Transverse colon (tissue), 3 donors: ENCODE data around the gene SLC50A1.

Source experiments
- EP300 ChIP-seq: sonication (generic); formaldehyde crosslinking; IDR thresholded peaks from one replicate; pipeline ENCODE4 v1.6.1; 2017; ENCODE audit warnings: antibody characterized with exemption, low read depth
- TF ChIP-seq, protein P1 (sequence below), 5 experiments: fragments of 200-600 bp in 3 of 5; fragments of 450-650 bp in 2 of 5; sonication (generic) in 3 of 5; IDR thresholded peaks; 1 replicate in 2 of 5; 2 replicates in 3 of 5; pipeline ENCODE4 v1.5.1; 2016 to 2017; ENCODE audit warnings: antibody characterized with exemption in 5 of 5, inconsistent platforms in 3 of 5, mild to moderate bottlenecking in 2 of 5, moderate library complexity in 1 of 5

DNA sequence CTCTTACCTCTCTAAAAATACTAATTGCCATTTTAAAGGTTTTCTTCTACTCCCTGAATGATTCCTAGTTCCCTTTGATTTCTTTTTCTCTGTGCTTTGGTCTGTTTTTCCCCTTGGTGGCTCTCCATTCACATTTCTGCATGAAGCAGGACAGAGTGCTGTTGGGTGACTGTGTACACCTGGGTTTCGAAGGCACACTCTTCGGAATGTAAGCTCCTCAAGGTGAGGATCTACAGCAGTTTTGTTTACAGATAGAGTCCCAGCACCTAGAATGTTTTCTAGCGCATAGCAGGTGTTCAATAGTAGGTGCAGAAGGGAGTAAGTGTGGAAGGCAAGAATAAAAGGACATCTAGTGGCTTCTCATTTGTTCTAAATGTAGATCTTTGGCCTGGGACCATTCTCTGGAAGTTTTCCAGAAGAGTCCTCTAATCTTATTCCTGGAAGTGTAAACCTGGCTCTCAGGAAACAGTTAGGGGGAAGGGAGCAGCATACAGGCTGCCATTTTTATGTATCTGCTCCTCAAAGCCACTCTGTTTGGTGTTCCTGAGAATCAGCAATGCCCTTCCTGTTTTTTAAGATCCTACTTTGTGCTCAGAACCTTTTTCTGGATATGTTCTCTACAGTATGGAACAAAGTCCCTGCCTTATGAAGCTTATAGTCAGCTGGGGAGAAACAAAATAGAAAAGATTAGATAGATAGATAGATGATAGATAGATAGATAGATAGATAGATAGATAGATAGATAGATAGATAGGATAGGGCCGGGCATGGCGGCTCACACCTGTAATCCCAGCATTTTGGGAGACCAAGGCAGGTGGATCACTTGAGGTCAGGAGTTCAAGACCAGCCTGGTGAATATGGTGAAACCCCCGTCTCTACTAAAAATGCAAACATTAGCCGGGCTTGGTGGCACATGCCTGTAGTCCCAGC, 30.8 kb upstream of the SLC50A1 start:
- no peak for TF ChIP-seq EP300
- TF ChIP-seq, protein P1, sequence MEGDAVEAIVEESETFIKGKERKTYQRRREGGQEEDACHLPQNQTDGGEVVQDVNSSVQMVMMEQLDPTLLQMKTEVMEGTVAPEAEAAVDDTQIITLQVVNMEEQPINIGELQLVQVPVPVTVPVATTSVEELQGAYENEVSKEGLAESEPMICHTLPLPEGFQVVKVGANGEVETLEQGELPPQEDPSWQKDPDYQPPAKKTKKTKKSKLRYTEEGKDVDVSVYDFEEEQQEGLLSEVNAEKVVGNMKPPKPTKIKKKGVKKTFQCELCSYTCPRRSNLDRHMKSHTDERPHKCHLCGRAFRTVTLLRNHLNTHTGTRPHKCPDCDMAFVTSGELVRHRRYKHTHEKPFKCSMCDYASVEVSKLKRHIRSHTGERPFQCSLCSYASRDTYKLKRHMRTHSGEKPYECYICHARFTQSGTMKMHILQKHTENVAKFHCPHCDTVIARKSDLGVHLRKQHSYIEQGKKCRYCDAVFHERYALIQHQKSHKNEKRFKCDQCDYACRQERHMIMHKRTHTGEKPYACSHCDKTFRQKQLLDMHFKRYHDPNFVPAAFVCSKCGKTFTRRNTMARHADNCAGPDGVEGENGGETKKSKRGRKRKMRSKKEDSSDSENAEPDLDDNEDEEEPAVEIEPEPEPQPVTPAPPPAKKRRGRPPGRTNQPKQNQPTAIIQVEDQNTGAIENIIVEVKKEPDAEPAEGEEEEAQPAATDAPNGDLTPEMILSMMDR (IDR thresholded peaks at IDR 0.05): no peak
